Fibroblast of skin of back (primary cell): ENCODE results near the gene DOCK8.
A peak's percentile ranks its signal among the peaks of the same experiment; 100 is the strongest.
"Not testable (repeated sequence)": the region's sequence is repeated elsewhere in the genome, so short reads cannot be mapped to it uniquely, and the experiment has no call there.

Source experiments
- DNase-seq: peaks from one replicate; pipeline ENCODE4 v3.0.0-alpha.2; 2013

The DOCK8 gene

GRCh38 chr9:370086-370485 lies 155.4 kb downstream of the DOCK8 start:
- DNase-seq = no peak

DNA sequence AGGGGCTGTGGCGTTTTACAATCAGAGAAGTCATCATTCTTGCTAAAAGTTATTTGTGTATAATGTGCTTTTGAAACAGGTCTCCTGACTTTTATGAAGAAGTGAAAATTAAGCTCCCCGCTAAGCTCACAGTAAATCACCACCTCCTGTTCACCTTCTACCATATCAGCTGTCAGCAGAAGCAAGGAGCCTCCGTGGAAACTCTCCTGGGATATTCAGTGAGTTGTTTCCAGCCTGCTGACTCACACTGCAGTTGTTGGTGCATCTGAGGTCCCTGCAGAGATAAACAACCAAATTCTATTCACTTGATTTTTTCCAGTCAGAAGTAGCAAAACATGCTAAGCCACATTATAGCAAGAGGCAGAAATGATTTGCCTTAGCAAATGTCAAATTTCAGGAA lies 156.7 kb downstream of the DOCK8 start:
- DNase-seq = no peak

DNA sequence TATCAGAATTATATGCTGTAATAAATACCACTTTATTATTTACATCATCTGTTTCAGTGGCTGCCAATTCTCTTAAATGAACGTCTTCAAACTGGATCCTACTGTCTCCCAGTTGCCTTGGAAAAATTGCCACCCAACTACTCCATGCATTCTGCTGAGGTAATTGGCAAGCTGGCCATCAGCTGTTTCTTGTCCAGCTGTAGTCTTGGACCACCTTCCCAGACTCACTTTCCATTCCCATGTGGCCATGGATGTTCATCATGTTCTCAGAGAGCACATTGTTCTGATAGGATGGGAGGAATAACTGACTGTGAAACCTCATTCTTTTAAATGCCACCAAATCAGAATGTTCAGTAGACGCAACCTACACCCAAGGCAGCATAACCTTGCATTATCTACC lies 157.5 kb downstream of the DOCK8 start:
- DNase-seq = no peak

DNA sequence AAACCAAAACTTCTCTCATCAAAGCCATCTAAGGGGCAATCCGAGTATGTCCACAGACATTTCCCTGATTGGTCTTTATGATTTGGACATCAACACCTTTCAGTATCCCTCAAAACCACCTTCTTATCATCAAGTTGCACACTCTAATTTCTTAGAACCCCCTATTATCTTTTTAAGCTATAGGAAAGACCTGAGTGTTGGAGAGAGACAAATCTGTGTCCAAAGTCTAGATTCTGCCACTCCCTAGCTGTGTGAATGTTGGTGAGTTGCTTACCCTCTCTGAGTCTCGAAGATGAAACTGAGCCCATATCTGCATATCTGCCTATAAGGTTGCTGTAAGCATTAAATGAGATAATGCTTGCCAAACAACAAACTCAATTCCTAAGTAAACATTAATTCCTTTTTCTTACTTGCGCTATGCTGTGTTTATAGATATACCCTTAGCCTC lies 159.1 kb downstream of the DOCK8 start:
- DNase-seq = no peak

- no peak for DNase-seq
These were observed 160.1 kb downstream of the DOCK8 start for GRCh38 chr9:374736-375135.

DNA sequence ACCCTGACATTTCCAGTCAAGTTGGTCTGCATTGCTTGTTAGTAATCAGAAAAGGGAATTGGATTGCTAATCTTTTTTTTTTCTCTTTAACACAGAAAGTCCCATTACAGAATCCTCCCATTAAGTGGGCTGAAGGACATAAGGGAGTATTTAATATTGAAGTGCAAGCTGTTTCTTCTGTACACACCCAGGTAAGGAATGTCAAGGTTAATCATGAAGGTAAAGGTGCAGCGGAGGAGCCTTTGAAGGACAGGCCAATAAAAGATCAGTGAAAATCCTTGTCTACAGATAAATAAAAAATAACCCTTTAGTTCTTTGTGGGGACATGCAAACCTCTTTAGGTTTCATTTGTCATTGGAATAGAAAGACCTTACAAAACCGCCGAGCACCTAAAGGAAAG lies 161.4 kb downstream of the DOCK8 start:
- DNase-seq = no peak

DNA sequence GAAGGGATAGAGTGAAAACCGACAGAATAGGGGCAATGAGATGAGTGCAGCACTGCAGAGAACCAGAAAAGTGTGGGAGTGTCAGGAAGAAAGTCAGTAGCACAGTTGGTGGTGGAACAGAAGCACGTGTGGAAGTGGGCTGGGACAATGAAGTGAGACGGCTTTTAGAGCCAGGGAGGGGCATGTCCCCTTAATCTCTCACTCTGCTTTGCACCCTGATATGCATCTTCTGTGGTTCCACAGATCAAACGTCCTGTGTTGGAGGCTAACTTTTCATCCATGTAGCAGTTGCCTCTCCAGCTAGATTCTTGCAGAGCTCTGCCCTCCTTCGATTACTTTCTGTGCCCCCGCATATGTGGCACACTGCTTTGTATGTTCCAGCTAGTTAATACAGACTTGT lies 163.6 kb downstream of the DOCK8 start:
- DNase-seq = no peak

DNA sequence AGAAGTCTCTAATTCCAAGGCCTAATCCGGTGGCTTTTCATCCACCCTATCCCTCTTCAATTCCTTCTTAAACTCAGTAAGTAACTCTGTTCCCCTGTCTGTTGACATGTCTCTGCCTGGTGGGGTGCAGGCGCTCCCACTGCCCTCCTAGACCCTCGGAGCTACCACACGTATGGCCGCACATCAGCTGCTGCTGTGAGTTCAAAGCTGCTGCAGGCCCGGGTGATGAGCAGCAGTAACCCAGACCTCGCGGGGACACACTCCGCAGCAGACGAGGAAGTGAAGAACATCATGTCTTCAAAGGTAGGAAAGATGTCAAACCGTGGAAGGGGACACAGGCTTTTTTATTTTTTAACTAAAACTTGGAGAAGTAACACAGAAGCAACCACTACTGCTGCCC lies 167.7 kb downstream of the DOCK8 start:
- DNase-seq = no peak

GRCh38 chr9:385818-386398 lies 171.2 kb downstream of the DOCK8 start:
- peak; percentile 44 for DNase-seq

DNA sequence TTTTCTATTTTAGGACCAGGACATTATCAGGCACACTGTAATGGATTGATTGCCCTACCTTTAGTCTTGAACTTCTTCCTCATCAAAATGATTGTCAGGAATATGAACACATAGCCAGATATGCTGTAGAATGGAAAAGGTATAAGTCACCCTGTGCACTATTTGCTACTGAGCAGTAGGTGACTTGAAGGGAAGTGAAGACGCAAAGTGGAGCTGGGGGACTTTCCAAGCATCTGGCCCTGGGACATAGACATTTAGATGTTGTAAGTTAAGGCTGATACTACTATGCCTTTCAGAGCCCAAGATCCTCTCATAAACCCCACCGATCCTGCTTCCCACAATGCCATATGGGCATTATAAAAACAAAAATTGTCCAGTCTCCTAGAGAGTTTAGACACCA lies 174.5 kb downstream of the DOCK8 start:
- no peak for DNase-seq

- no peak for DNase-seq
These were observed 175.1 kb downstream of the DOCK8 start for GRCh38 chr9:389758-390157.

GRCh38 chr9:392077-392804 lies 177.6 kb downstream of the DOCK8 start:
- no peak for DNase-seq

DNA sequence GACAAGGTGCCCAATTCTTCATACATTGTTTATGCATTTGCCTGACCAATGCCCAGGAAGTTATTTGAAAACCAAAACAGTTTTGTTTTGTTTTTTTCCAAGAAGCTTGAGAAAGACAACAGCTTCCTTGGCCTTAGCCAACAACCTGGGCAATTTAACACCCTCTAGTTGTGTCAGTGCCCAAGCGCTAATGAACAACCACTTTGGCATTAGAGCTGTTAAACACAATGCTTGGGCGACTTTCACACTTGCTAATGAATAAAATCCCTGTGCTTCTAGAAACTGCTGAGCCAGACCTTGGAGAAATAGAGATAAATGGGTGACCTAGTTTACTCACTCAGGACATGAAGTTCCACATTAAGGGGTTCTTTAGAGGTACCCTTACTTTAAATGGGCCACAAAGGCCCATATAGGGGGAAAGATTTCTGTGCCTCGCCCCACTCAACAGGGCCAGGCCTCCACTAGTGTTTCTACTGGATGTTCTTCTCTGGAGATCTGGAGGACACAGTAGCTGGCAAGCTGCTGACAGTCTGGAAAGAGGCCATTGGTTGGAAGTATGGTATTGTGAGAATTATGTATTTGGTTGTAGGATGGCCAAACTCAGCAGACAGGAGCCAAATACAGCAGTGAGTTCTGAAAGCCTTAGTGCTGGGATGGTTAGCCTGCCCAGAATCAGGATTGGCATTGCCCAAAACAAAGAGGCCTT lies 179.8 kb downstream of the DOCK8 start:
- DNase-seq = no peak

DNA sequence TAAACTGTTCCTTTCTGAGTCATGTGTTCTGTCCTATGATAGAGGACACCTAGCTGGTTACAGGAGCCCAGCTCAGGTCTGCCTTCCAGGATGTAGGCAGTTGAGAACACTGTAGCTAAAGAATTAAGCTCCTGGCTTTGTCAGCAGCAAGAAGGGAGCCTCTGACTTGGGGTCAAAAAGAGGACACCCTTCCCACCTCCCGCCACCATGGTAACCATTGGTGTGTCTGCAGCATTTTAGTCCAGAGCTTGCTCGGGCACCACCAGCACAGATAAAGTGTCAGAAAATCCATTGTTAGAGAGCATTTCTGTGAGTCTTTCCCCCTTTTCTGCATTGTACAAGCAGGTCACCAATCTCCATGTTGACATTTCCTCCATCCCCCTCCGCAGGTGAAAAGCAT lies 181.7 kb downstream of the DOCK8 start:
- no peak for DNase-seq

- no peak for DNase-seq
These were observed 183.4 kb downstream of the DOCK8 start for GRCh38 chr9:398085-398484.

- no peak for DNase-seq
These were observed 186.6 kb downstream of the DOCK8 start for GRCh38 chr9:401223-401622.

GRCh38 chr9:404234-404633 lies 189.6 kb downstream of the DOCK8 start:
- DNase-seq = no peak

DNA sequence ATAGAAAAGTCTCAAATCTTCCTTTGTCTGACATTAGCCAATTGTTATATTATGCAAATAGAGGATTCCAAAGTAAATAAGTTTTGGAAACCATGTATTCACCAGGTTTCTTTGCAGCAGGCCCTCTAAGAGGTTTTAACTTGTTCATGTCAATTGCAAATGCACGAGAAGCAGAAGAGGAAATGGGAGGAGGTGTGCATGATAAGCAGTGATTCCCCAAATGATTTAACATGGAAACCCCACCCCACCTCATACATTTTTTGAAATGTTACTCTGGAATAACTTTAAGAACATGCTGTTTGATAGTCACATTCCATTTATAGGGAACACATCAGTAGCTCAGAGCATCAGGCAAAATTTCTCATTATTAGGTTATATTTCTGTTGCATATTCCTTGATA lies 190.7 kb downstream of the DOCK8 start:
- no peak for DNase-seq

DNA sequence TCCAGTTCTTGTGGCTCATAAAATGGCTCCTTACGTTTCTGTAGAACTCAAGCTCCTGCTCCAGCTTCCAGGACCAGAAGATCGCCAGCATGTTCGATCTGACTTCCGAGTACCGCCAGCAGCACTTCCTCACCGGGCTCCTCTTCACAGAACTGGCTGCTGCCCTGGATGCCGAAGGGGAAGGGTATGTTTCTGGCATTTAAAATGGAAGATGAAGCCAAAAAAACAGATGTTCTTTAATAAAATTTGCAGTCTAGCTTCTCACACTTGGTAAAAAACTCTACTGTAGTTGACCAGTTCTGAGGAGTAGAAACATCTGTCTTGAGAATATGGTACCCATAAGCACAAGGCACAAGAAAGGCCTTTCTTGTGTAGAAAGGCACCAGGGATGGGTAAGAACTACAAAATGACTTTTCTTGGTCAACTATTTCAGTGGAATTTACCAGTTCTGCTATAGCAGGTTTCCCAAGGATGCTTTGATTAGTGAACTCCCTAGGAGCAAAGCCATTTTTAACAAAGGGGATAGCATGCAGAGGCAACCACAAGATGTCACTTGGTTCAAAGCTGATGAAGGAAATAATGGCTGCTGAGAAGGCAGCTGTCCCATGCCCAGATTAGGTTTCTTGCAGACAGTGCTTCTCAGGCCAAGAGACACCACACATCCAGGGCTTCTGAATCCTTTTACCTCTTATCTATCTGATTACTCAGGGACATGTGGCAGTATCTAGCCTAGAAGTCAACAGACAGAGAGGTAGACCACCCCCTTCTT lies 192.4 kb downstream of the DOCK8 start:
- DNase-seq = no peak

GRCh38 chr9:409655-410054 lies 195.0 kb downstream of the DOCK8 start:
- DNase-seq = not testable (repeated sequence)

GRCh38 chr9:414595-414994 lies 199.9 kb downstream of the DOCK8 start:
- DNase-seq = no peak

DNA sequence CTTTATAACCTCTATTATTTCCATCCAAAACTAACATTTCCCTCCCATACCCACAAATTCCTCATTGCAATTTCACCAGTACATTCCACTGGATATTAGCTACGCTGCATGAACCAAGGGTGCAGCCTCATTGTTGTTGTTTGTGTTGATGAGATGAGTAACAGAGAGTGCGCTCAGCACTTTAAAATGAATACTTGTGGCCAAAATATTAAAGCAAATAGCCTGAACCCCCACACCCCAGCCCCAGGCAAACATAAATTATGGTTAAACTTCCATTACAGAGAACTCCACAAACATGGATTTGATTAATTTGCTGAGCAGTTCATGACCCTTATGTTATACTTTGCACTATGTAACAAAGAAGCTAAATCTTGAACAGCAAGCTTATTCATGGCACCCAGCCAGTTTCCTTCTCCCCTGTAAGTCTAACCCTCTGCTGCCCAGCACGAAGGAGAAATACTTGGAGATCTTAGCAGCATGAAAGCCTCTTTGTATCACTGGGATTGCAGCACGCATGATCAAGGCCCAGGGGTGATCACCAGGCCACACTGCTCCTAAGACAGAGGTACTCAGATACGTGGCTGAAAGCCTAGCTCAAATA lies 205.0 kb downstream of the DOCK8 start:
- peak; percentile 2 for DNase-seq

GRCh38 chr9:421896-422295 lies 207.2 kb downstream of the DOCK8 start:
- no peak for DNase-seq
